Omental fat pad (tissue), 4 donors: Measurements from ENCODE around the gene CARMIL1. TPM values are rescaled to one million over a fixed set of nuclear protein-coding genes. Genes with fewer than 3 reads are reported as not detected.

Source experiments
- ATAC-seq: fragments of 150-250 bp; one replicate; pipeline ENCODE4 v1.9.1; 2016; ENCODE audit warnings: mild to moderate bottlenecking, moderate library complexity; ENCODE audit not compliant: low FRiP score
- DNase-seq: peaks from one replicate; pipeline ENCODE4 v3.0.0-alpha.2; 2019; ENCODE audit warnings: low spot score
- CTCF ChIP-seq, 3 donors: fragments of 450-650 bp; IDR thresholded peaks; one replicate each; pipeline ENCODE4 v1.5.1; 2016 to 2017; ENCODE audit warnings: antibody characterized with exemption in 3 of 3, mild to moderate bottlenecking in 3 of 3, moderate library complexity in 2 of 3
- total RNA-seq, 4 donors: library from RNA; depleted of rRNA; stranded (reverse); fragments of >200 nt; gene quantifications; one replicate each; pipeline ENCODE4 v1.1.0, GENCODE V29; 2016

CARMIL1 gene
- total RNA-seq, 4 donors from 2014 or later = 24.4 to 35.3 (median 29.6) TPM

GRCh38 chr6:25457516-25457915, 178.3 kb downstream of the CARMIL1 start:
- ATAC-seq (no peak), DNase-seq (no peak)
- TF ChIP-seq CTCF (IDR thresholded peaks at IDR 0.05) = no peak

- TF ChIP-seq CTCF (IDR thresholded peaks at IDR 0.05) = no peak
- DNase-seq = no peak
- no peak for ATAC-seq
Observed at GRCh38 chr6:25458485-25458884, 179.3 kb downstream of the CARMIL1 start.

GRCh38 chr6:25462235-25462897, 183.2 kb downstream of the CARMIL1 start:
- DNase-seq = no peak
- TF ChIP-seq CTCF (IDR thresholded peaks at IDR 0.05) = no peak
- ATAC-seq = no peak

GRCh38 chr6:25463441-25463840, 184.3 kb downstream of the CARMIL1 start:
- ATAC-seq = no peak
- no peak for TF ChIP-seq CTCF (IDR thresholded peaks at IDR 0.05)
- no peak for DNase-seq

GRCh38 chr6:25464225-25464624, 185.1 kb downstream of the CARMIL1 start:
- ATAC-seq = no peak
- no peak for TF ChIP-seq CTCF (IDR thresholded peaks at IDR 0.05)
- no peak for DNase-seq

- no peak for DNase-seq
- no peak for TF ChIP-seq CTCF (IDR thresholded peaks at IDR 0.05)
- ATAC-seq = no peak
Observed at GRCh38 chr6:25465941-25466340, 186.8 kb downstream of the CARMIL1 start.

- no peak for TF ChIP-seq CTCF (IDR thresholded peaks at IDR 0.05)
- no peak for DNase-seq
- ATAC-seq = no peak
Observed at GRCh38 chr6:25468881-25469280, 189.7 kb downstream of the CARMIL1 start.
